Measurements from ENCODE around the gene SOWAHB.

Gene SOWAHB

DNA sequence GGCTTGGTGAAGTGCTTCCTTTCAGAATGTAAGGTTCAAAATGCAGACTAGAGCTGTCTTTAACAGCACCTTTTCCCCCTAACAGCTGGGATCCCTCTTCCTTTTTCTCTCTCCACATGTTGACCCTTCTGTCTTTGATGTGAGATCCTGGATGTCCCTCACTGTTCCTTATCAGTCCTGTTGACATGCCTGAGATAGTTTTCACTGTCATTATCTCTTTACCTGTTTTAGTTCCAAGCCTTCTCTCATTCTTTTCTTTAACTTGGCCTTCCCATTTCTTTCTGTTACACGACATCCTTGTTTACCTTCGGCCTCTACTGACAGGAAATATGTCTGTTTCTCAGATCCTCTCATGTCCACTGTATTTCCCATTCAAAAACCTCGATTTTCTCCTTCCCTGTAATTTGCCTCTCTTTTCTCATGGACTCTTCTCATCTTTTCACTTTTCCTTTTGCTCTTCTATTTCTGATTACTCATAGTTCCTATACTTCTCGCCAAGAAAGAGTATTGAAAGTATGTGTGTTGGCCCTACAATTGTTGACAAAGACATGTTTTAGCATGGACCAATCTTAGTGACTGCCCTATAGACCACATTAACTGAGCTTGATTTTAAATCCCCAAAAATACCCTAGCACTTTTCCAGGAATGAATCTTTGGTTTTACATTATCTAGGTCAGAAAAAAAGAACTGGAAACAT, 1.2 kb upstream of the SOWAHB start:
- H3K27ac ChIP-seq: no peak overlapping the region
- H3K9me3 ChIP-seq: no peaks in the 10 kb centered on the region
- intact Hi-C loops (cut with DNase I; ENCODE audit: low total_unique reads): no loop called here
- TF ChIP-seq, protein P1, sequence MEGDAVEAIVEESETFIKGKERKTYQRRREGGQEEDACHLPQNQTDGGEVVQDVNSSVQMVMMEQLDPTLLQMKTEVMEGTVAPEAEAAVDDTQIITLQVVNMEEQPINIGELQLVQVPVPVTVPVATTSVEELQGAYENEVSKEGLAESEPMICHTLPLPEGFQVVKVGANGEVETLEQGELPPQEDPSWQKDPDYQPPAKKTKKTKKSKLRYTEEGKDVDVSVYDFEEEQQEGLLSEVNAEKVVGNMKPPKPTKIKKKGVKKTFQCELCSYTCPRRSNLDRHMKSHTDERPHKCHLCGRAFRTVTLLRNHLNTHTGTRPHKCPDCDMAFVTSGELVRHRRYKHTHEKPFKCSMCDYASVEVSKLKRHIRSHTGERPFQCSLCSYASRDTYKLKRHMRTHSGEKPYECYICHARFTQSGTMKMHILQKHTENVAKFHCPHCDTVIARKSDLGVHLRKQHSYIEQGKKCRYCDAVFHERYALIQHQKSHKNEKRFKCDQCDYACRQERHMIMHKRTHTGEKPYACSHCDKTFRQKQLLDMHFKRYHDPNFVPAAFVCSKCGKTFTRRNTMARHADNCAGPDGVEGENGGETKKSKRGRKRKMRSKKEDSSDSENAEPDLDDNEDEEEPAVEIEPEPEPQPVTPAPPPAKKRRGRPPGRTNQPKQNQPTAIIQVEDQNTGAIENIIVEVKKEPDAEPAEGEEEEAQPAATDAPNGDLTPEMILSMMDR (IDR thresholded peaks at IDR 0.05): no peak
- no peak for DNase-seq
- no peak overlapping the region for H3K4me3 ChIP-seq
- H3K27me3 ChIP-seq: peaks cover 0 to 25% of the 10 kb centered on the region in 2 donors
- no peaks in the 10 kb centered on the region for H3K36me3 ChIP-seq
- peaks cover 0 to 33% (median 16%) of the 10 kb centered on the region in 4 donors for H3K4me1 ChIP-seq

GRCh38 chr4:76898385-76898692, 395 bp upstream of the SOWAHB start:
- TF ChIP-seq, protein P1 (IDR thresholded peaks at IDR 0.05): no peak
- intact Hi-C loops (cut with DNase I; ENCODE audit: low total_unique reads): no loop called here
- Histone ChIP-seq H3K9me3 (no peaks in the 10 kb centered on the region), H3K27me3 (peaks cover 0 to 25% of the 10 kb centered on the region in 2 donors), H3K27ac (peak overlapping the region; percentile 27 to 47), H3K4me3 (peak overlapping the region; percentile 50 to 66), H3K4me1 (peaks cover 0 to 33% (median 16%) of the 10 kb centered on the region in 4 donors), H3K36me3 (no peaks in the 10 kb centered on the region)
- DNase-seq: no peak

DNA sequence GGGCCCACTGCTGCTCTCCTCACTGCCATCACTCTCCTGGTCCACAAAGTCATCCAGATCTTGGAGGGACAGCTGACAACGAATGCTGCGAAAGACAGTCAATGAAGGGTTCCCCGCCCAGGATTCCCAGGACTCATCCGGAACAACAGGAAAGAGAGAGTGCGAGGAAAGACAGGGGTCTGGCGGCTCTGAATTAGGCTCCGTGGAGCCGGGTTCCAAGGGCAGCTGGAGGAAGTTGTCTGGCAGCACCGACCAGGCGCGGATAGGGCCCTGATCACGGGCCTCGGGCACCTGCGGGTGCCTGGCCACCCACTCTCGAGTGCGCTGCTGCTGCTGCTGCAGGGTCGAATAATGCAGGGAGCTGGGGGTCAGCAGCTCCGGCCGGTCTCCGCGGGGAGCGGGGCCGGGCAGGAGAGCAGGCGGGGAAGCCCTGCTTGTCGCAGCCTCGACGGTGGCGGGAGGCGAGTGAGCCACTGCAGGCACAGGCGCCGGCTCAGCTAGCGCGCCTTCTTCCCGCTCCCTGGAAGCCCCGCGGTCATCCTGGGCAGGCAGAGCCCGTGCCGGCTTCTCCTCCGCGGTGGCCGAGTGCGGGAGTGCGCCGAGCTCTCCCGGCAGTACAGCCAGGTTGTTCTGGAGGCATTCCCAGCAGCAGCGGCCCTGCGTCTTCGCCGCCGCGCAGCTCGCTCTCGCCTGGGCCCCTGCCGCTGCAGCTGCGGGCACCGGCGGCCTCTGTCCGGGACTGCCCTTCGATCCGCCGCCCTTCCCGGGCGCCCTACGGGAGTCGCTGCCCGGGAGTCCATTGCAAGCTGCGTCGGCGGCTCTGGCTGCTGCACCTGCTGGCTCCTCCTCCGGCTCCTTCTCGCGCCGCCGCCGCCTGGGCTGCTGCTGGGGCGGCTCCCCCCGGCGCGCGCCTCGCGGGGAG, 1.1 kb downstream of the SOWAHB start:
- Histone ChIP-seq H3K4me3 (peak overlapping the region; percentile 50 to 66), H3K27ac (no peak overlapping the region), H3K36me3 (no peaks in the 10 kb centered on the region), H3K4me1 (peaks cover 0 to 33% (median 16%) of the 10 kb centered on the region in 4 donors), H3K9me3 (no peaks in the 10 kb centered on the region), H3K27me3 (peaks cover 0 to 25% of the 10 kb centered on the region in 2 donors)
- no peak for DNase-seq
- intact Hi-C loops (cut with DNase I; ENCODE audit: low total_unique reads): no loop called here
- TF ChIP-seq, protein P1 (IDR thresholded peaks at IDR 0.05): no peak

DNA sequence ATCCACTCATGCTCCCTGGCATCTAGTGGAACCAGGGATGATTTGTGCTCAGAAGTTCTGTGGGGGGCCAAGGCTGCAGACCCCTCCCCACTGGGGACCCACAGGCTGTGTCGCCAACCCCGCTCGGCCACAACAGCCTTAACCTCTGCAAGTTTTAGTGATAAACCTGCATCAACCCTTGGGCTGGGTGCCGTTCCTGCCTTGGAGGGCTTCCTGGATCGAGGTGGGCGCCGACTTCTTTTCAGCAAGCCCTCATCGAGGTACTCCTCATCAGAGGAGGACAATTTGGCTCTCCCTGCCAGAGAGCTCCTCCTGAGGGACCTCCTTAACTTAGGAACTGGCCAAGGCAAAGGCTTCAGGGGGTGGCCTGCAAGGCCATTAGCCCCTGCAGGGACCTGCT, 1.9 kb downstream of the SOWAHB start:
- TF ChIP-seq, protein P1 (IDR thresholded peaks at IDR 0.05): no peak
- DNase-seq: no peak
- H3K27ac ChIP-seq: no peak overlapping the region
- peaks cover 0 to 33% (median 16%) of the 10 kb centered on the region in 4 donors for H3K4me1 ChIP-seq
- no peaks in the 10 kb centered on the region for H3K36me3 ChIP-seq
- H3K9me3 ChIP-seq: no peaks in the 10 kb centered on the region
- intact Hi-C loops (cut with DNase I; ENCODE audit: low total_unique reads): no loop called here
- H3K4me3 ChIP-seq: no peak overlapping the region
- peaks cover 0 to 25% of the 10 kb centered on the region in 2 donors for H3K27me3 ChIP-seq

DNA sequence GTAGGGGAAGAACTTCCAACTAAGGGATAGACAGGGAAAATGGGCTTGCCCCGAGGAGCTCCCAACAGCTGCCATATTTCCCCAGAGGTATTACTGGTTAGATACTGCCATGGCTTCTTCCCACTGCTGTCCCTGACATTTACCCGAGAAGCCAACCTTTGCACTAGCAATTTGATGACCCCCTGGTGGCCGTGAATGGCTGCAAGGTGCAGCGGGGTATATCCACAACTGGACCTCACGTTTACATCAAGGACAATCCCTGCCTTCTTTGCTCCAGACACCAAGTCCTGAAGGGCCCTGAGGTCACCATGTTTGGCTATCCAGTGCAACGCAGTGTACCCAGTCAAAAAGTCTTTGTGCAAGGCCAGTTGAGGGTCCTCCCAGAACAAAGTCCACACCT, 2.3 kb downstream of the SOWAHB start:
- intact Hi-C loops (cut with DNase I; ENCODE audit: low total_unique reads): no loop called here
- no peaks in the 10 kb centered on the region for H3K36me3 ChIP-seq
- no peak overlapping the region for H3K27ac ChIP-seq
- peaks cover 0 to 33% (median 16%) of the 10 kb centered on the region in 4 donors for H3K4me1 ChIP-seq
- H3K27me3 ChIP-seq: peaks cover 0 to 25% of the 10 kb centered on the region in 2 donors
- TF ChIP-seq, protein P1 (IDR thresholded peaks at IDR 0.05): no peak
- no peaks in the 10 kb centered on the region for H3K9me3 ChIP-seq
- no peak overlapping the region for H3K4me3 ChIP-seq
- DNase-seq: no peak
